GM19324 (cell line): Measurements from ENCODE around the gene MOCOS.

ENCODE experiments used
- ATAC-seq: cut with Tn5 transposase; IDR thresholded peaks from one replicate; pipeline ENCODE4 v1.9.1; 2021; ENCODE audit warnings: mild to moderate bottlenecking, moderate library complexity; ENCODE audit not compliant: unreplicated experiment, low FRiP score

Gene MOCOS

DNA sequence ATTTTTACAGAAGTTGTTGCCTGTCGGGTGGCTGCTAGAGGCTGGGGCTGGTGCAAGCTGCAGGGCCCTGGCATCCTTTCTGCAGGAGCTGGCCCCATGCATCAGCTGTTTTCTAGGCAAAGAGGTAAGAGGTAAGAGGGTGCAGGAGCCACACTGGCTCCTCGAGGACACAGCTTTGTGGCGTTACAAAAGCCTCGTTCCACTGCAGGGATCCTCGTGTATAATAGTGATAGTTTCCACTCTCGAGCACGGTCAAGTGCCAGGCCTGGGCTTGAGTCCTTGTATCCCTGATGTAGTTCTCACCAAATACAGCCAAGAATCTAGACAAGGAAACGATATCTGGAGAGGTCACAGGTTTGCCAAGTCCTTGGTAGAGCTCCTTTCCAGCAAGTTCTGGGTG is 77.0 kb downstream of the MOCOS start:
- ATAC-seq, result no peak

DNA sequence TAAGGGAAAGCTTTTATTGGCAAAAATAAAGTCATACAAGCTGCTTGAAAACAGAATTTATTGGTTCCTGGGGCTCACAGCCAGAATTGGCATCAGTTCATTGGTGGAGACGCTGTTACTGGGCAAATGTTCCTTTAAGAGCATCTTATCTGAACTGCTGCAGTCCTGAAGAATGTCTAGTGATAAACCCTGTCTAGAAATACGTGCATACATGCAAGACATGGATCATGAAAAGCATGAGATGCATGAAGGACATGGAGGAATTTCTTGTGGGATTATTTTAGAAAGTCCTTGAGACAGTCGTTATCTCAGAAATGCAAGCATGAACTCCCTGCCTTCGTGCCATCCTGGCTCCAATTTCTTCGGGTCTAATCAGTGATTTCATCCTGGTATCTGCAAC is 77.7 kb downstream of the MOCOS start:
- no peak for ATAC-seq

DNA sequence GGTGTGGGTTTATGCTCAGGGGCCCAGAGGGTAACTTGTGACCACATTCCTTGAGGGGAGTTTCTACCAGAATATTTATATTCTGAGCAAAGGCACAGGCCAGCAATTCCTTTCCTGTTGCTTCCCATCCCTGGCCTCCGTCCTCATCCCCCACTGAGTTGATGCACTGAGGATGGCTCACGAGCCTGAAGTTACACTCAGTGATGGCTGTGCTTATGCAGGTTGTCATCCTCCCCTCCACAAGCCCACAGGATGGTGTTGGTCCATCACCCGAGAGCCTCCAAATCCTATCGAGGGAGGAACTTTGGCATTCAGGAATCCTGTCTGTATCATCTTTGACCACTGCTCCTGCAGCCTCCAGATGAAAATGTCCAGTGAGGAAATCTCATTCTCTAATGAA is 81.9 kb downstream of the MOCOS start:
- no peak for ATAC-seq

GRCh38 chr18:36271153-36271552 is 83.9 kb downstream of the MOCOS start:
- ATAC-seq, result no peak

DNA sequence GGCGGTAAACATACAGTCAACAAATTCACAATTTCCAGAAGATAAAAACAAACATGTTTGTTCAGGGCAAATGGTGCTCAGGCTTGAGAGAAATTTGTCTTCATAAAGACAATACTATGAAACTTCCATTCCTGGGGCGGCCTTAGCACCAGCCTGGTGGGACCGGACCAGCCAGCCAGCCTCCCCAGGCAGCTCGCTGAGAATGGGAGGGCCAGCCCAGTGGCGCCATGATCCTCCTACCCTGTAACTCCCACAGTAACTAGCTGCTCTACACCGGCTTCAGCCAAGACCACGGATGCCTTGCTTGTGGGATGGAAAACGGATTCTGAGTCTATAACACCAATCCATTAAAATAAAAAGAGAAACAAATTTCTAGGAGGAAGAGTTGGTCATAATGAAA is 86.0 kb downstream of the MOCOS start:
- ATAC-seq, result no peak

- no peak for ATAC-seq
Observed at GRCh38 chr18:36274083-36274715, 86.9 kb downstream of the MOCOS start.

GRCh38 chr18:36275561-36275960 is 88.3 kb downstream of the MOCOS start:
- ATAC-seq, result no peak

DNA sequence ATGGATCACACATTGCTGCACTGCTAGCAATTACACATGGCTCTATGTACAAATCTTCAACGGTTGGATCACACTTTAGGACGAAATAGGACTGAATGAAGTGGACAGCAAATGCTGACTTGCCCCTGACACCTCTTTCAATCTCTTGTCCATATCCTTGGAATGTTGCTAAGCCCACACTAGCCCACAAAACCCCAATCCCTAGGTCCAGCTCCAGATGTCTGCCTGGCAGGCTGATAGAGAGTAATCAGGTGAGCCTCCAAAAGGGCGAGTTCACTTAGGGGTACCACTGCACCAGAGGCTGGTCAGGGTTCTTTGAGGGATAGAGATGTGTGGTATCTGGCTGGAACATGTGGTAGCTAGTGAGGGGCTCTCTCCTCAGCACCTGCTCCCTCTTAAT is 91.7 kb downstream of the MOCOS start:
- no peak for ATAC-seq

DNA sequence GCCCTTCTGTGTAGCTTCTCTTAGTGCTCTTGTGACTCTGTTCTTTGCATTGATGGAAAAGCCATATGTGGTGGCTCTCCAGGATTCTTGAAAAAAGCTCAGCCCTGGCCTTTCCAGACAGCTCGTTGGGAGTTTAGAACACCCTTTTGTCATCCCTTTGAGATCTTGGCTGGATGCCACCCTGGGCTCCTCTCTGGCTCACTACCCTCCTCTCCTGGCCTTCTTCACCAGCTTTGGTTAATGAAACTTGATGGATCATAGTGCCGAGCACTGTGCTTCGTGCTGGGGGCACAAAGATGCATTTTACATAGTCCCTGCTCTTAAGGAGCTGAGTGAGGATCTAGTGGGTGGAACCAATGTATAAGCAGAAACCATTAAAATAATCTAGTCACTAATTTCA is 94.6 kb downstream of the MOCOS start:
- ATAC-seq, result no peak

GRCh38 chr18:36283448-36283847 is 96.2 kb downstream of the MOCOS start:
- ATAC-seq, result no peak

GRCh38 chr18:36284268-36284667 is 97.0 kb downstream of the MOCOS start:
- ATAC-seq, result no peak

GRCh38 chr18:36284671-36285295 is 97.5 kb downstream of the MOCOS start:
- ATAC-seq, result no peak

GRCh38 chr18:36287653-36288052 is 100.4 kb downstream of the MOCOS start:
- ATAC-seq, result no peak

GRCh38 chr18:36288689-36289088 is 101.4 kb downstream of the MOCOS start:
- ATAC-seq, result no peak

GRCh38 chr18:36294031-36294430 is 106.7 kb downstream of the MOCOS start:
- ATAC-seq, result no peak

GRCh38 chr18:36295214-36295613 is 107.9 kb downstream of the MOCOS start:
- ATAC-seq, result no peak

DNA sequence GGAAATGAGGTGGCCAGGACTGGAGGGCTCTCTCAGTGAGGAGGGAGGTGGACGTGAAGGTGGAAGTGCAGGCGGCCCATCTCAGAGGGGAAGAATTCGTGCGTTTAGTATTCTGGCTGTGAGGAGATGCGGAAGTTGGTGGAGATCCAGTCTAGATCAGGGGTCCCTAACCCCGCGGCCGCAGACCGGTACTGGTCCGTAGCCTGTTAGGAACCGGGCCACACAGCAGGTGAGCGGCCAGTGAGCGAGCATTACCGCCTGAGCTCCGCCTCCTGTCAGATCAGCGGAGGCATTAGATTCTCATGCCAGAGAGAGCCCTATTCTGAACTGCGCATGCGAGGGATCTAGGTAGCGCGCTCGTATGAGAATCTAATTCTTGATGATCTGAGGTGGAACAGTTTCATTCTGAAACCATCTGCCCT is 108.6 kb downstream of the MOCOS start:
- ATAC-seq, result no peak

DNA sequence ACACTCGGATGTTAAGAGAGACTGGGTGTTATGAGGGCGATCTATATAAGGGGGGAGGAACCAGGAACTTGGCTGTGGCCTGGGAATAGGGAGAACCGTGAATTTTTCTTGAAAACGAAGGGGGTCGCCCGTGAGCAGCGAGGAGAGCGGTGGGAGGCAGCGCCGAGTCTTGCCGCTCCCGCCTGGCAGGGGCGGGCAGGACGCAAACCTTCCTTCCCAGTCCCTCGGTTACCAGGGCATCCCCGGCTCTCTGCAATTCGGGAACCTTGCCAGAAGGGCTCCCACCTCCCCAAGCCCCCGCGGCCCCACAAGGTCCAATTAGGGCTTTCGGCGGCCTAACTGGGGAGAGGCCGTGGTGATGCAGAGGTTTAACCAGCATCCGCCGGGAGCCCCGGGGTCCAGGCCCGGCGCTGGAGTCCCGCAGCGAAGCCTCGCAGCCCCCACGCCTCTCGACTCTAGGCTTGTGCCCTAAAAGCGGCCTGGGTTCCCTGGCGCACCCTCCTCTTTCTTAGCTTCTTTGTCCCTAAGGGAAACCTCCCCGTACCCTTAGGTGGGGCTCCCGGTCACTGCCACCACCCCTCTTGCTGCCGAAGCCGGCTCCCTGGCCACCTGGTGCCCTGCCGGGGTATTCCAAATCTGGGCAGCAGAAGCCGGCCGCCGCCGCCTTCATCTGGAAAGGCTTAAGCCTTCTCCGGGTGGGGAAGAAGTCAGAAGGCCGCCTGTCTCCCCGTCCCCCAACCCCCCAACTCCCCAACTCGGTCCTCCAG is 109.5 kb downstream of the MOCOS start:
- peak; percentile 9 for ATAC-seq

GRCh38 chr18:36297417-36298125 is 110.3 kb downstream of the MOCOS start, which contains the start of gene FHOD3:
Gene FHOD3, plus strand, starts transcription at chr18:36297713. Its CDS starts 123 bp downstream, at chr18:36297836.
- peak; percentile 73 for ATAC-seq

DNA sequence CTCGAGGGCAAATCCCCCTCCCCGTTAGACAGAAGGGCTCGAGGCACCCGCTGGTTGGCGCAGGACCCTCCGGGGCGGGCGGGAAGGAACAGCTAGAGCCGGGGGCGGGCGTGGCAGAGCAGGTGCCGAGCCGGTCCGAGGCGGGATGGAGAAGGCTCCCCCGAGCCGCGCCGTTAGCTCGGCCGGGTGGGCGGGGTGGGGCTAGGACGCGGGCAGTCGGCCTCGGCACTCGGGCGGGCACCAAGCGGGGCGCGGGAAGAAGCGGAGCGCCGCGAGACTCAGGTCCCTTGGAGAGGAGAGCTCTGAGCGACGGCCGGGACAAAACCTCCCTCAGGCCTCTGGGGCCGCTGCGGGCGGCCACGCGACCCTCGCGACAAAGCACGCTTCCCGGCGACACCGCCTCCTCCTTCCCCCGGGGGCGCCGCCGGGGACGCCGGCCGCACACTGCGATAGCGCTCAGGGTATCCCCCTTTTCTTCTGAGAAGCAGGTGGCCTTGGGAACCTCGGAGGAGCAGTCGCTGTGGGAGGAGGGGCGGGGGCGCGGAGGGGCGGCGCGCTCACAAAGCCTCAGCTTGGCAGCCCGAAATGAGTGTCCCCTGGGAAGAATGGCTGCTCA is 110.9 kb downstream of the MOCOS start:
- ATAC-seq, result peak; percentile 28

DNA sequence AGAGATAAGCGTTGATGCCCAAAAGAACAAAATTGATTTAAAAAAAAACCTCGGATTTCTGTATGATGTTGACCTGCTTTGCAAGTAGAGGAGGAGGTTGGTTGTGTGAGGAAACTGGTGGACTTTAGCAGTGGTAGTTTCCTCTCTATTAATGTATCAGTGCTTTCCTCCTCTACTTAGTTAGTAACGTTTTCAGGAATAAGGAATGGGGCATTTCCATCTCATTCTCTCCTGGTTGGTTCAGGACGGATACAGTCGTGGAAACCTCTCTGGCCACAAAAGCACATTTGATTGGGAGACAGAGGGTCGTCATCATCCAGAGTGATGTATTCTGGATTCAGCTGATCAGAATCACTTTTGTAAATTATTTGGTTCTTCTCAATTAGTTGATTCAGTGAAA is 111.7 kb downstream of the MOCOS start:
- no peak for ATAC-seq
